ENCODE results near the gene LINS1.

DNA sequence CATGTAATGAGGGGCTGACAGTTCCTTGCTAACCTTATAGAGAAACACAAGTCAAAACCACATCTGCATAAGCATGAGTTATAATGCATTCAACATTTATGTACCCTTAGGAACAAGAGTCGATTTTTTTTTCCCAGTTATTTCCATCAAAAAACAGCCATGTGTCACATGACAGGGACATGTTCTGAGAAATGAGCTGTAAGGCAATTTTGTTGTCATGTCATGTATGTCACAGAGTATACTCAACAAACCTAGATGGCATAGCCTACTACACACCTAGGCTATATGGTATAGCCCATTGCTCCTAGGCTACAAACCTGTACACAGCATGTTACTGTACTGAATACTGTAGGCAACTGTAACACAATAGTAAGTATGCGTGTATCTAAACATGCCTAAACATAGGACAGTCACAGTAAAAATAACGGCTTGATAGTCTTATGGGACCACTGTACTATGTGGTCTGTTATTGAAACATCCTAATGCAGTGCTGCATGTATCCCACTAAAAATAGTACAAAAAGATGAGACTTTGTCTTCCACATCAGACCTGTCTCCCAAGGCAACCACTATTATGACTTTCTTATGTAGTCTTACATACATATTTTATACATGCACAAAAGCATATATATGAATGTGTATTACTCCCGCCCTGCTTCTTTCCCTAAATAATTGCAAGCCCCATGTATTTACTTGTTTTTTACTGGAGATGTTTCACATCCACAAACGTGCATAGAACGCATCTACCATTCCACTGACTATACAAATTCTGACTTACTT is 34.9 kb downstream of the LINS1 start:
- TF ChIP-seq, protein P1, sequence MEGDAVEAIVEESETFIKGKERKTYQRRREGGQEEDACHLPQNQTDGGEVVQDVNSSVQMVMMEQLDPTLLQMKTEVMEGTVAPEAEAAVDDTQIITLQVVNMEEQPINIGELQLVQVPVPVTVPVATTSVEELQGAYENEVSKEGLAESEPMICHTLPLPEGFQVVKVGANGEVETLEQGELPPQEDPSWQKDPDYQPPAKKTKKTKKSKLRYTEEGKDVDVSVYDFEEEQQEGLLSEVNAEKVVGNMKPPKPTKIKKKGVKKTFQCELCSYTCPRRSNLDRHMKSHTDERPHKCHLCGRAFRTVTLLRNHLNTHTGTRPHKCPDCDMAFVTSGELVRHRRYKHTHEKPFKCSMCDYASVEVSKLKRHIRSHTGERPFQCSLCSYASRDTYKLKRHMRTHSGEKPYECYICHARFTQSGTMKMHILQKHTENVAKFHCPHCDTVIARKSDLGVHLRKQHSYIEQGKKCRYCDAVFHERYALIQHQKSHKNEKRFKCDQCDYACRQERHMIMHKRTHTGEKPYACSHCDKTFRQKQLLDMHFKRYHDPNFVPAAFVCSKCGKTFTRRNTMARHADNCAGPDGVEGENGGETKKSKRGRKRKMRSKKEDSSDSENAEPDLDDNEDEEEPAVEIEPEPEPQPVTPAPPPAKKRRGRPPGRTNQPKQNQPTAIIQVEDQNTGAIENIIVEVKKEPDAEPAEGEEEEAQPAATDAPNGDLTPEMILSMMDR (IDR thresholded peaks at IDR 0.05; ENCODE audit: control extremely low read depth in 1 of 3, insufficient read depth in 1 of 3, low read depth in 1 of 3, low read length in 3 of 3) = no peak
- TF ChIP-seq EZH2 (IDR thresholded peaks at IDR 0.05; ENCODE audit: low read depth, low read length, severe bottlenecking) (no peak), ASH2L (IDR thresholded peaks at IDR 0.05; ENCODE audit: low read length) (no peak), HDAC2 (IDR thresholded peaks at IDR 0.05; ENCODE audit: borderline replicate concordance in 1 of 2, low read depth in 2 of 2, low read length in 2 of 2) (no peak)

Measured in H1 (cell line).